BLaER1 treated with 17β-estradiol and CSF1 and Interleukin-3, amounts not matched to agents 10 nM and 100 nM (cell line): ENCODE data around the gene ZNF581.

ENCODE experiments used
- H3K27ac ChIP-seq, 11 experiments: shearing (Covaris generic); formaldehyde crosslinking; 2 replicates each; pipeline ENCODE4 v1.8.1; 2022
- H3K27me3 ChIP-seq, 11 experiments: shearing (Covaris generic); formaldehyde crosslinking; 2 replicates each; pipeline ENCODE4 v1.8.1; 2022
- H3K36me3 ChIP-seq, 11 experiments: shearing (Covaris generic); formaldehyde crosslinking; 2 replicates each; pipeline ENCODE4 v1.8.1; 2022
- H3K4me1 ChIP-seq, 10 experiments: shearing (Covaris generic); formaldehyde crosslinking; 2 replicates each; pipeline ENCODE4 v1.8.1; 2022
- H3K4me2 ChIP-seq, 11 experiments: shearing (Covaris generic); formaldehyde crosslinking; 2 replicates each; pipeline ENCODE4 v1.8.1; 2022
- H3K4me3 ChIP-seq, 10 experiments: shearing (Covaris generic); formaldehyde crosslinking; 2 replicates each; pipeline ENCODE4 v1.8.1; 2022
- H3K9ac ChIP-seq, 11 experiments: shearing (Covaris generic); formaldehyde crosslinking; 2 replicates each; pipeline ENCODE4 v1.8.1; 2022
- H3K9me3 ChIP-seq, 11 experiments: shearing (Covaris generic); formaldehyde crosslinking; replicated peaks in 1 of 11; 2 replicates each; pipeline ENCODE4 v1.8.1; 2022
- H4K20me1 ChIP-seq, 11 experiments: shearing (Covaris generic); formaldehyde crosslinking; 2 replicates each; pipeline ENCODE4 v1.8.1; 2022
- Cebpa-rat ChIP-seq, 11 experiments: shearing (Covaris generic); IDR thresholded peaks; 2 replicates each; pipeline ENCODE4 v1.8.1; 2022

ZNF581 gene

GRCh38 chr19:55625004-55625326 lies 18.5 kb upstream of the ZNF581 start:
- peak overlapping the region; percentile 69 to 91 (median 83) for H3K4me2 ChIP-seq
- H3K9ac ChIP-seq = peak overlapping the region; percentile 77 to 91 (median 85); a peak in 20 of 22 replicates
- H3K9me3 ChIP-seq = no peaks in the 10 kb centered on the region
- H3K4me3 ChIP-seq = peak overlapping the region; percentile 48 to 72 (median 60)
- peaks cover 0 to 20% (median 11%) of the 10 kb centered on the region in 11 experiments; a peak in 10 of 22 replicates for H4K20me1 ChIP-seq
- H3K36me3 ChIP-seq = peaks cover 16 to 27% (median 19%) of the 10 kb centered on the region in 11 experiments; a peak in 19 of 22 replicates
- peaks cover 39 to 49% (median 45%) of the 10 kb centered on the region in 10 experiments for H3K4me1 ChIP-seq
- TF ChIP-seq Cebpa-rat (IDR thresholded peaks at IDR 0.05) = no peak
- no peaks in the 10 kb centered on the region for H3K27me3 ChIP-seq
- peak overlapping the region in 8 of 11 experiments; percentile 80 to 94 (median 86); a peak in 10 of 22 replicates for H3K27ac ChIP-seq

DNA sequence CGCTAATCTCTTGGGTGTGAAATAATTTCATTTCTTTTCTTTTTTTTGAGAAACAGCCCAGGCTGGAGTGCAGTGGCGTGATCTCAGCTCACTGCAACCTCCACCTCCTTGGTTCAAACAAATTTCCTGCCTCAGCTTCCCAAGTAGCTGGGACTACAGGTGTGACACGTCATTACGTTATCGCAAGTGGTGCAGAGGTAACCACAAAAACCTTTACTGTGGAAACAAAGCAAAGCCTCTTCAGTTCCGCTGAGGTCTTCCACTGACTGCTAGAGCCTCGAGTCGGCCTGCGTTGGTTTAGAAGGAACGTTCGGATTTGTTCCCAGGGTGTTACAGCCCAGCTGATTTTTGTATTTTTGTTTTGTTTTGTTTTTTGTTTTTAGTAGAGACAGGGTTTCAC lies 17.1 kb upstream of the ZNF581 start:
- Histone ChIP-seq H3K27ac (no peak overlapping the region), H3K4me2 (no peak overlapping the region), H3K9me3 (no peaks in the 10 kb centered on the region), H4K20me1 (peaks cover 0 to 20% (median 4%) of the 10 kb centered on the region in 11 experiments; a peak in 10 of 22 replicates), H3K27me3 (no peaks in the 10 kb centered on the region), H3K4me3 (no peak overlapping the region), H3K36me3 (peaks cover 6 to 13% (median 9%) of the 10 kb centered on the region in 11 experiments; a peak in 16 of 22 replicates), H3K9ac (no peak overlapping the region; a peak in 1 of 22 replicates), H3K4me1 (peaks cover 26 to 47% (median 38%) of the 10 kb centered on the region in 10 experiments)
- TF ChIP-seq Cebpa-rat (IDR thresholded peaks at IDR 0.05) = no peak

- Histone ChIP-seq H3K4me3 (no peak overlapping the region), H3K9ac (peak overlapping the region in 2 of 11 experiments; percentile 23 to 65; a peak in 2 of 22 replicates), H3K36me3 (0 out of 22 replicates have a peak, but pooled peaks cover 0 to 3% (median 0%) of the 10 kb centered on the region in 11 experiments), H3K27ac (no peak overlapping the region; a peak in 1 of 22 replicates), H3K4me2 (peak overlapping the region in 2 of 11 experiments; percentile 13 to 21; a peak in 1 of 22 replicates), H3K9me3 (no peaks in the 10 kb centered on the region), H3K4me1 (peaks cover 45 to 70% (median 59%) of the 10 kb centered on the region in 10 experiments), H3K27me3 (no peaks in the 10 kb centered on the region), H4K20me1 (no peaks in the 10 kb centered on the region; a peak in 1 of 22 replicates)
- TF ChIP-seq Cebpa-rat (IDR thresholded peaks at IDR 0.05) = no peak
Observed at GRCh38 chr19:55632463-55632834, 11.0 kb upstream of the ZNF581 start.

GRCh38 chr19:55633861-55634260 lies 9.6 kb upstream of the ZNF581 start:
- TF ChIP-seq Cebpa-rat (IDR thresholded peaks at IDR 0.05) = no peak
- H3K27me3 ChIP-seq = no peaks in the 10 kb centered on the region
- H3K9me3 ChIP-seq = no peaks in the 10 kb centered on the region
- peaks cover 5 to 13% (median 8%) of the 10 kb centered on the region in 11 experiments; a peak in 11 of 22 replicates for H3K36me3 ChIP-seq
- peak overlapping the region; percentile 92 to 99 (median 95); a peak in 21 of 22 replicates for H3K27ac ChIP-seq
- peak overlapping the region; percentile 94 to 100 (median 97) for H3K4me2 ChIP-seq
- H4K20me1 ChIP-seq = no peaks in the 10 kb centered on the region; a peak in 1 of 22 replicates
- peak overlapping the region; percentile 75 to 98 (median 91); a peak in 14 of 20 replicates for H3K4me3 ChIP-seq
- peak overlapping the region; percentile 90 to 99 (median 96); a peak in 17 of 22 replicates for H3K9ac ChIP-seq
- peaks cover 55 to 79% (median 67%) of the 10 kb centered on the region in 10 experiments for H3K4me1 ChIP-seq

GRCh38 chr19:55635334-55635717 lies 8.1 kb upstream of the ZNF581 start:
- no peaks in the 10 kb centered on the region; a peak in 1 of 22 replicates for H4K20me1 ChIP-seq
- H3K27me3 ChIP-seq = no peaks in the 10 kb centered on the region
- H3K4me2 ChIP-seq = peak overlapping the region; percentile 94 to 100 (median 97)
- H3K9me3 ChIP-seq = no peaks in the 10 kb centered on the region
- peaks cover 5 to 13% (median 8%) of the 10 kb centered on the region in 11 experiments; a peak in 11 of 22 replicates for H3K36me3 ChIP-seq
- H3K27ac ChIP-seq = peak overlapping the region; percentile 92 to 99 (median 95)
- H3K4me3 ChIP-seq = peak overlapping the region; percentile 75 to 98 (median 91)
- peak overlapping the region; percentile 90 to 99 (median 96) for H3K9ac ChIP-seq
- H3K4me1 ChIP-seq = peaks cover 53 to 79% (median 66%) of the 10 kb centered on the region in 10 experiments
- TF ChIP-seq Cebpa-rat (IDR thresholded peaks at IDR 0.05) = no peak

DNA sequence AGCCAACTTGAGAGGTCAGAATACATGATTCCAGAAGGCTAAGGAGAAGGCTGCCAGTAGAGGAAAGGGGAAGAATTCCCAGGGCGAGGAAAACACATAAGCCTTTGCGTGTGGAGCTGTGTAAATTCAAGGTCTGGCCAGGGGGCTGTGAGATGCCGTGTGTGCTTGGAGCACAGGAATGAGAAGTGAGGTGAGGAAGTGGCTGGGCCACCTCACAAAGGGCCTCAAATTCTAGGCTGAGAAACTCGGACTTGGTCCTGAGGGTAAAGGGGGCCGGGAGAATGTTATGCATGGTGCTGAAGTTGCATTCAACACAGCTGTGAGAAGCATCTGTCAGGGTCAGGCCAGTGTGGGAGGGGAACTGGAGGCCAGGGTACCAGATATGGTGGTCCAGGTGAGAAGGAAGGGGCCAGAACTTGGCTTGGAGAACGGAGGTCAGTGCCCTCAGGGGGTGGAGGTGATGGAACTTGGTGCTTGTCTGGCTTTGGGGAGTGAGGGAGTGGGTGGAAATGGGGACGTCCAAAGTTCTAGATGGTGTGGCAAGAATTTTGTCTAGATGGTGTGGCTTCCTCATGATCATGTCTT lies 7.5 kb upstream of the ZNF581 start:
- Histone ChIP-seq H3K4me2 (peak overlapping the region; percentile 94 to 100 (median 97)), H3K4me1 (peaks cover 53 to 79% (median 66%) of the 10 kb centered on the region in 10 experiments), H3K9me3 (no peaks in the 10 kb centered on the region), H3K27ac (peak overlapping the region; percentile 92 to 99 (median 95)), H3K9ac (peak overlapping the region; percentile 90 to 99 (median 96)), H3K4me3 (peak overlapping the region; percentile 75 to 98 (median 91)), H3K27me3 (no peaks in the 10 kb centered on the region), H4K20me1 (no peaks in the 10 kb centered on the region; a peak in 1 of 22 replicates), H3K36me3 (peaks cover 5 to 13% (median 8%) of the 10 kb centered on the region in 11 experiments; a peak in 11 of 22 replicates)
- no peak for TF ChIP-seq Cebpa-rat (IDR thresholded peaks at IDR 0.05)

- Histone ChIP-seq H3K9me3 (no peaks in the 10 kb centered on the region), H3K4me2 (peak overlapping the region; percentile 94 to 100 (median 97)), H3K4me3 (peak overlapping the region in 7 of 10 experiments; percentile 75 to 98 (median 94); a peak in 7 of 20 replicates), H3K36me3 (peaks cover 5 to 13% (median 8%) of the 10 kb centered on the region in 11 experiments; a peak in 11 of 22 replicates), H3K27ac (peak overlapping the region in 3 of 11 experiments; percentile 93 to 96 (median 95); a peak in 2 of 22 replicates), H3K27me3 (no peaks in the 10 kb centered on the region), H3K9ac (peak overlapping the region in 10 of 11 experiments; percentile 90 to 99 (median 96); a peak in 18 of 22 replicates), H3K4me1 (peaks cover 53 to 75% (median 66%) of the 10 kb centered on the region in 10 experiments), H4K20me1 (no peaks in the 10 kb centered on the region; a peak in 1 of 22 replicates)
- TF ChIP-seq Cebpa-rat (IDR thresholded peaks at IDR 0.05) = no peak
Observed at GRCh38 chr19:55636723-55637122, 6.7 kb upstream of the ZNF581 start.

- Histone ChIP-seq H3K36me3 (peaks cover 5 to 13% (median 8%) of the 10 kb centered on the region in 11 experiments; a peak in 11 of 22 replicates), H3K4me3 (no peak overlapping the region), H3K4me1 (peaks cover 55 to 80% (median 67%) of the 10 kb centered on the region in 10 experiments), H3K27ac (no peak overlapping the region; a peak in 1 of 22 replicates), H4K20me1 (peaks cover 0 to 6% (median 0%) of the 10 kb centered on the region in 11 experiments; a peak in 3 of 22 replicates), H3K4me2 (peak overlapping the region in 9 of 11 experiments; percentile 8 to 100 (median 97); a peak in 13 of 22 replicates), H3K27me3 (no peaks in the 10 kb centered on the region), H3K9me3 (no peaks in the 10 kb centered on the region), H3K9ac (peak overlapping the region in 4 of 11 experiments; percentile 9 to 97 (median 94); a peak in 4 of 22 replicates)
- TF ChIP-seq Cebpa-rat (IDR thresholded peaks at IDR 0.05) = no peak
Observed at GRCh38 chr19:55637534-55637933, 5.9 kb upstream of the ZNF581 start.
